GM21381 (cell line): Measurements from ENCODE around the gene PLA1A.
"Not testable (repeated sequence)": the region's sequence is repeated elsewhere in the genome, so short reads cannot be mapped to it uniquely, and the experiment has no call there.

ENCODE experiments used
- ATAC-seq: cut with Tn5 transposase; IDR thresholded peaks from one replicate; pipeline ENCODE4 v1.9.1; 2021; ENCODE audit warnings: mild to moderate bottlenecking, moderate library complexity; ENCODE audit not compliant: unreplicated experiment

Gene PLA1A

GRCh38 chr3:119579366-119580066 is 18.2 kb upstream of the PLA1A start, which contains the start of gene ADPRH:
TSS of gene ADPRH (plus strand) at chr3:119579492. CDS start at chr3:119582170, 2,678 bp downstream.
- peak; percentile 63 for ATAC-seq

DNA sequence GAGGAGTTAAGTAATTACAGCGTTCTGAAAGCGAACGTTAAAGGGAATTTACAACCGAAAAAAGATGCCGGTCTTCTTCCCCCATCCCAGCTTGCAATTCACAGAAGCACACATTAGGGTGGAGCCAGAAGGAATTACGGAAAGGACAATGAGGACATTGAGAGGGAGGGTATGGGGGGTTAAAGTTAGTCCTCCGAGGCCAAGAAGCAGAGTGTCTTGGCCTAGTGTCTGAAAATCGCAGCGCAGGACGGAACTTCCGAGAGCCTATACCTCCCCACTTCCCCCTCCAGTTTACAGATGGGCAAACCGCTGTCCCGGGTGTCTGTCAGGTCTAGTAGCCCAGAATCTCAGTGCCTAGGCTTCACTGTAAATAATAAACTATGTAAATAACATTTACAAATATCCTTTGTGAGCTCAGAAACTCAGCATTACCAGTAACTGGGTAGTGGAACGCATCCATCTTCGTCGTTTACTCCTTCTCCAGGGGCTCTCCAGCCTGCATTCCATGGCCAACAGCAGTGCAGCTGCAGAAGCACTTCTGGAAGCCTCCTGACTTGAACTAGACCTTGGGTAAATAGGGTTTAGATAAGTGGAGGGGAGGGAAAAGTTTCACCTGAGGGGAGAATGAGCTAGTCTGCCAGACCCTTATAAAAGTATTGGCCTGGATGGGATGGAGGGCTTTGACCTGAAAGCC is 17.5 kb upstream of the PLA1A start:
- ATAC-seq = peak; percentile 63

DNA sequence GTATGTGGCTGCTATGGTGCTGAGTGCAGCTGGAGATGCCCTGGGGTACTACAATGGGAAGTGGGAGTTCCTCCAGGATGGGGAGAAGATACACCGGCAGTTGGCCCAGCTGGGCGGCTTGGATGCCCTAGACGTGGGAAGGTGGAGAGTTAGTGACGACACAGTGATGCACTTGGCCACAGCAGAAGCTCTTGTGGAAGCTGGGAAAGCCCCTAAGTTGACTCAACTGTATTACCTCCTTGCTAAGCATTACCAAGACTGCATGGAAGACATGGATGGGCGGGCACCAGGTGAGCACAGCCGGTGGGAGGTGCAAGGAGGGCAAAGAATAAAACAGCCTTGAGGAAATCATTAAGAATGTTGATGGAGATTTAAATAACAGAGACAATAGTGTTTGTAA is 15.5 kb upstream of the PLA1A start:
- ATAC-seq = no peak

DNA sequence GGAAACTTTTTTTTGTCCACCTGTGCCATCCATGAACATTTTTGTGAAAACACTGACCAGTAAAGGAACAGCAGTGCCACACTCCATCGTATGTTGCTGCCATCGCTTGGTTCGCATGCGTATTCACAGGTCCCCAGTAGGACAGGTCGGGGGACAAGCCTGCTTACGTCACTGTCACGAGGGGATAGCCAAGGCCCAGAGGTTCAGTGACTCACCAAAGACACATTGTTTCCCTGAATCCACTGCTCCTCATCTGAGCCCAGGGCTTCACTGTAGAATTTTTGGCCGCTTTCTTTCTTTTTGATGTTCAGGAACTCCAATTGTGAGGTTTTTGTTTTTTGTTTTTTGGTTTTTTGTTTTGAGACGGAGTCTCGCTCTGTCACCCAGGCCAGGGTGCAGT is 12.5 kb upstream of the PLA1A start:
- no peak for ATAC-seq

DNA sequence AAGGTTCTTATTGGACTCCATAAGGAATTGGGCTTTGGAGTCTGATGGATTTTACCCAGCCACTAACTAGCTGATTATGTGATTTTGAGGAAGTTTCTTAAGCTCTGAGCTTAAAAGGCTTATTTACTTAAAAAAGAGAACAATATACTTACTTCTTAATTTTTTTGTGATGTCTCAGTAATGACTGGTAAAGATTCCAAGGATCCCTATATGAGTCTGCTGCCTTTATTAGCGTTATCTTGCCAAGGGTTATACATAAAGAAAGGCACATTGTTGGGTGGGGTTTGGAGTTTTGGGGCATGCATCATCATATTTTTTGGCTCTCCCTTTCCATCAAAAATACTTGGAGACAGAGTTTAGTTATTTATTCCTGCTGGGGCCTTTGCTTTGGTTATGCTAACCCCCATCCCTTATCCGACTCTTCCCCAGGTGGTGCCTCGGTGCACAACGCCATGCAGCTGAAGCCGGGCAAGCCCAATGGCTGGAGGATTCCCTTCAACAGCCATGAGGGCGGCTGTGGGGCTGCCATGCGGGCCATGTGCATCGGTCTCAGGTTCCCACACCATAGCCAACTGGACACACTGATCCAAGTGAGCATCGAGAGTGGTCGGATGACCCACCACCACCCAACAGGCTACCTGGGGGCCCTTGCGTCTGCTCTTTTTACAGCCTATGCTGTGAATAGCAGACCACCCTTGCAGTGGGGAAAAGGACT is 11.7 kb upstream of the PLA1A start:
- ATAC-seq = no peak

DNA sequence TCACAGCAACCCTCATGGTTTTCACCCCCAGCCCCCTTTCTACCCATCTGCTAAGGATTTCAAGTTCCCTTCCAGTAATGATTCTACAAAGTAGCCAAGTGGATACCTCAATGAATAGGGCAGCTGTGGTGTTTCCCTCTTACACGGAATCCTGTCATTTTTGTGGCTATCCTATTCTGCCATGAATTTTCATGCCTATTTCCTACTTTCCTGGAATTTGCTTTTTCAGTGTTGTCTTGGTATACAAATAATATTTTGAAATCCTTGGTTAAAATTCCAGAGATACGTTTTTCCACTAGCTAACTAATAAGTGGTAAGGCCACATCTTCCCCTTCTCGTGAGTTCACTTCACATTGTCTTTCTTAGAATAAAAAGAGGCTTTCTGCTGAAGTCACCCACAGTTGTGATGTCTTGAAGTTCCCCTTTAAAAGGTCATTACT is 10.9 kb upstream of the PLA1A start:
- no peak for ATAC-seq

- no peak for ATAC-seq
Measured at GRCh38 chr3:119588112-119588511, 9.6 kb upstream of the PLA1A start.

- ATAC-seq = no peak
Measured at GRCh38 chr3:119589102-119589773, 8.4 kb upstream of the PLA1A start.

GRCh38 chr3:119590706-119591105 is 7.0 kb upstream of the PLA1A start:
- ATAC-seq = no peak

DNA sequence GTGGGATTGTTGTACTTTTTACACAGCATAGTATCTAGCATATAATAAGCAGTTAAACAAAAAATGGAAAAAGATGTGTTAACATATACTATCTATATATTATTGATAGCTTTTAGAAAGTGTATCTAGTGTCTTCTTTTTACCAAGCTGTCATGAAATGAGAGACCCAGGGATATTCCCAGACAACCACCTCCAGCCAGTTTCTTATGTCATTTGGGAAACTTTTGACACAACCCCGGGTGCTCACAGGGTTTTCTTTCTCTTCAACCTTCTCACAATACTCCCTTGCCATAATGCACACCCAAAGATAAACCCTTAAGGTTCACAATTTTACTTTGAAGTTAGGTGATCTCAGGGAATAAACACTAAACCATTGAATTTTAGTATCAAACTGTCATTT is 4.8 kb upstream of the PLA1A start:
- no peak for ATAC-seq

- no peak for ATAC-seq
Measured at GRCh38 chr3:119594066-119594465, 3.6 kb upstream of the PLA1A start.

- ATAC-seq = not testable (repeated sequence)
Measured at GRCh38 chr3:119594929-119595328, 2.8 kb upstream of the PLA1A start.

GRCh38 chr3:119595639-119596334 is 1.9 kb upstream of the PLA1A start:
- no peak for ATAC-seq

GRCh38 chr3:119596398-119596797 is 1.3 kb upstream of the PLA1A start:
- ATAC-seq = no peak

- ATAC-seq = peak; percentile 43
Measured at GRCh38 chr3:119598410-119599098, 869 bp downstream of the PLA1A start.

- ATAC-seq = no peak
Measured at GRCh38 chr3:119599558-119600174, 2.0 kb downstream of the PLA1A start.

DNA sequence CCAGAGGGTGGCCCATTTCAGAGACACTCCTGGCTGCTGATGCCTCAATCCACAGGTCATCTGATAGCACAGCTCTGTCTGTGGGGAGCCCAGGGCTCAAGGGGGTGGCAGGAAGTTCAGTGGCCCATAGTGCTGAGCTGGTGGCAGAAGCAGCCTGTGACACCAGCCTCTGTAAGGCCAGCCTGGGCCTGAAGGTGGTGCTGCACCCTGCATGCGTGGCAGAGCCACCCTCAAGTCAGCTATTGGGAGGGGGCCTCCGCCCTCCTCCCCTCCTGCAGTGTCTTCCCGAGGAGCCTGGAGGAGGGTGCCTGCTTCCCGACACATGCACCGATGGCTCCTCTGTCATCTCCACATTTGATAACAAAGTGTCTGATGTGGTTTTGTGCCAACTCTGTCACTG is 3.0 kb downstream of the PLA1A start:
- ATAC-seq = peak; percentile 61

- ATAC-seq = peak; percentile 6
Measured at GRCh38 chr3:119601154-119601553, 3.5 kb downstream of the PLA1A start.

DNA sequence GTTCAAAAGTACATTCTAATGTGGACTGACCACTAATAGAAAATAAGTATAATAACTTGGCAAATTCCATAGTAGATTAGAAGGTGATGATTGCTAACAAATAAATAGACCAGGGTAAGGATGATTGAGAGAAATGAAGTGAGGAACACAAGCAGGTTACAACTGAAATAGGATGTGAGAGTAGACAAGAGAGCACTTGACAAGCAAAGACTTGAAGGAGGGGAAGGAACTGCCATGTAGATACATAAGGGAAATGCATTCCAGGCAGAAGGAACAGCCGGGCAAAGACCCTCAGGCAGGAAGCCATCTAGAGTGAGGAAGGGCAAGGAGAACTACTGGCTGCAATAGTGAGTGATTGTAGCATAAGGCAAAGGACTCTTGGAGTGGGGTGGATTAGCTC is 5.0 kb downstream of the PLA1A start:
- ATAC-seq = no peak

- no peak for ATAC-seq
Measured at GRCh38 chr3:119604878-119605277, 7.2 kb downstream of the PLA1A start.
